Uterus (tissue), 4 donors: ENCODE results near the gene LRRC3. TPM values are rescaled to one million over a fixed set of nuclear protein-coding genes. Genes with fewer than 3 reads are reported as not detected.

Experiments used
- DNase-seq, 2 donors: peaks; one replicate each; pipeline ENCODE4 v3.0.0-alpha.2; 2019 to 2020
- H3K27ac ChIP-seq, 2 donors: fragments of 200-600 bp; sonication (generic); 1 replicate in 1 of 2; 2 replicates in 1 of 2; pipeline ENCODE4 v1.5.1; 2016 to 2018
- H3K27me3 ChIP-seq, 2 donors: fragments of 200-600 bp; sonication (generic); one replicate each; pipeline ENCODE4 v1.5.1; 2018 to 2019; ENCODE audit warnings: control low read depth in 1 of 2
- H3K36me3 ChIP-seq, 2 donors: fragments of 200-600 bp; sonication (generic); one replicate each; pipeline ENCODE4 v1.5.1; 2019; ENCODE audit warnings: control low read depth in 1 of 2
- H3K4me1 ChIP-seq, 2 donors: fragments of 200-600 bp; sonication (generic); one replicate each; pipeline ENCODE4 v1.5.1; 2018 to 2019; ENCODE audit warnings: control low read depth in 1 of 2
- H3K4me3 ChIP-seq, 2 donors: fragments of 200-600 bp; sonication (generic); 1 replicate in 1 of 2; 2 replicates in 1 of 2; pipeline ENCODE4 v1.5.1; 2018 to 2019; ENCODE audit warnings: mild to moderate bottlenecking in 1 of 2
- H3K9me3 ChIP-seq, 2 donors: fragments of 200-600 bp; sonication (generic); one replicate each; pipeline ENCODE4 v1.5.1; 2019; ENCODE audit warnings: control low read depth in 1 of 2
- CTCF ChIP-seq, 4 experiments: fragments of 200-600 bp in 2 of 4; fragments of 450-650 bp in 2 of 4; sonication (generic) in 2 of 4; IDR thresholded peaks; one replicate each; pipeline ENCODE4 v1.5.1; 2016 to 2019; ENCODE audit warnings: antibody characterized with exemption in 4 of 4, mild to moderate bottlenecking in 2 of 4, moderate library complexity in 1 of 4
- POLR2A ChIP-seq, 2 donors: fragments of 450-650 bp; IDR thresholded peaks; one replicate each; pipeline ENCODE4 v1.6.1; 2016; ENCODE audit warnings: antibody characterized with exemption in 2 of 2, mild to moderate bottlenecking in 1 of 2, moderate library complexity in 1 of 2
- intact Hi-C: fragments of 100-400 bp; cut with DNase I; formaldehyde crosslinking; loops from one replicate; pipeline ENCODE4 v1.15.1; 2023; ENCODE audit warnings: low total_unique reads
- total RNA-seq, 4 donors: library from RNA; depleted of rRNA in 3 of 4; stranded (reverse); fragments of >200 nt in 3 of 4; gene quantifications; one replicate each; pipeline versions ENCODE4 v1.1.0 to v1.2.4, GENCODE V29; 2014 to 2023
- donor health status: DM: yes; HTN: yes; CAD: no.

The LRRC3 gene
- total RNA-seq, result 1 to 10 TPM in 2 of 4 donors, under 1 TPM in 1, not detected in 1; under 0.01 to 2.3 (median 2.3) TPM

DNA sequence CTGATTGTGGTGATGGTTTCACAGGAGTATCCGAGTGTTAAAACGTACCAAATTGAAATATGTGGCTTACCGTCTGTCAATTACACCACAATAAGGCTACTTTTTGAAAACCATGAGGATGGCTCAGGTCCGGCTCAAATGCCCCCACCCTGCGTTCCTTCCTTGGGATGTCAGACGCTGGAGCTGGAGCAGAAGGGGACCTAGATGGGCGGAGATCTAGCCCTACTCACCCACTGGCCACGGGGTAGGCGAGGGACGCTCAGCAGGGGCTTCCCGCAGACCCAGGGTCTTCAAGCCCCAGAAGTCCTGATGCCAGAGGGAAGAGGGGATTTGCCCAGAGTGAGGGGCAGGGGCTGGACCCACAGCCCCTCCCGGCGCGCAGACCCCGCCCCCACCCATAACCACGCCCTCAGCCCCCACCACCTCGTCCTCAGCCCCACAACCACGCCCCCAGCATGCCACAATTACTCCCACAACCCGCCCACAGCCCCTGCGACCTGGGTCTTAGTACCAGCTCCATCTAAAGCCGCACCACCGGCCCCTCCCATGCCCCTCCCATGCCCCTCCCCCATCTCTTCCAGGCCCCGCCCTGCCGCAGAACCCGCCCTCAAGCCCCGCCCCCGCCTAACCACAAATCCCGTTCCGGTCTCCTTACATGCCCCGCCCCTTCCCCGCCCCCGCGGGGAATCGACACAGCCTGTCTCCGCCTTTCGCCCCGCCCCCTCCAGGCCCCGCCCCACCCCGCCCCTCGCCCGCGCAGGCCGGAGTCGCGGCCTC is at the start of gene LRRC3:
Gene LRRC3 (plus strand): TSS at position 764 of the 777 bp plus-strand sequence. CDS start 1,135 bp downstream, outside the sequence.
- Histone ChIP-seq H3K4me3 (peak within 1 kb of the TSS; percentile 51 to 89), H3K27me3 (no peaks in the 10 kb centered on the region), H3K9me3 (no peaks in the 10 kb centered on the region), H3K27ac (no peak within 1 kb of the TSS), H3K36me3 (no peaks in the 10 kb centered on the region), H3K4me1 (peaks cover 0 to 3% of the 10 kb centered on the region in 2 donors)
- peak; percentile 70 to 83 for DNase-seq
- intact Hi-C loops, result no loop called here
- TF ChIP-seq CTCF (IDR thresholded peaks at IDR 0.05) (no peak), POLR2A (IDR thresholded peaks at IDR 0.05) (no peak)

- Histone ChIP-seq H3K27me3 (no peaks in the 10 kb centered on the region), H3K4me3 (no peak overlapping the region), H3K36me3 (no peaks in the 10 kb centered on the region), H3K27ac (no peak overlapping the region), H3K9me3 (no peaks in the 10 kb centered on the region), H3K4me1 (no peaks in the 10 kb centered on the region)
- no peak for DNase-seq
- TF ChIP-seq CTCF (IDR thresholded peaks at IDR 0.05) (no peak), POLR2A (IDR thresholded peaks at IDR 0.05) (no peak)
- intact Hi-C loops, result no loop called here
Measured at GRCh38 chr21:44405948-44406872, 49.1 kb upstream of the LRRC3 start.

DNA sequence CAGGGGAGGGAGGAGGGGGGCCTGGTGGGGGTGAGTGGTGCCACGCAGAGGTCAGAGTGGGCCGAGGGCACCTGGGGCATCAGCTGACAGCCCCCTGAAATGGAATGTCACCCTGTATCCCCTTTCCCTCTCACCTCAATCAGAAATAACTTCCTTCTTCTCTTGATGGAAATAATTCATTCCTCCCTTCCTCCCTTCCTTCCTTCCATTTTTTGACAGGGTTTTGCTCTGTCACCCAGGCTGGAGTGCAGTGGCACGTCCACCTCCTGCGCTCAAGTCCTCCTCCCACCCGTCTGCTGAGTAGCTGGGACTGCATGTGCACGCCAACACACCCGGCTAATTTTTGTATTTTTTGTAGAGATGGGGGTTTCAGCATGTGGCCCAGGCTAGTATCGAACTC is 48.4 kb upstream of the LRRC3 start:
- Histone ChIP-seq H3K9me3 (no peaks in the 10 kb centered on the region), H3K36me3 (no peaks in the 10 kb centered on the region), H3K4me3 (no peak overlapping the region), H3K27ac (no peak overlapping the region), H3K27me3 (no peaks in the 10 kb centered on the region), H3K4me1 (no peaks in the 10 kb centered on the region)
- intact Hi-C loops, result no loop called here
- TF ChIP-seq POLR2A (IDR thresholded peaks at IDR 0.05), result no peak
- DNase-seq, result no peak

- intact Hi-C loops, result no loop called here
- DNase-seq, result no peak
- Histone ChIP-seq H3K4me1 (no peaks in the 10 kb centered on the region), H3K36me3 (no peaks in the 10 kb centered on the region), H3K4me3 (no peak overlapping the region), H3K9me3 (no peaks in the 10 kb centered on the region), H3K27ac (no peak overlapping the region), H3K27me3 (no peaks in the 10 kb centered on the region)
- no peak for TF ChIP-seq CTCF (IDR thresholded peaks at IDR 0.05)
Measured at GRCh38 chr21:44407493-44407892, 47.8 kb upstream of the LRRC3 start.

DNA sequence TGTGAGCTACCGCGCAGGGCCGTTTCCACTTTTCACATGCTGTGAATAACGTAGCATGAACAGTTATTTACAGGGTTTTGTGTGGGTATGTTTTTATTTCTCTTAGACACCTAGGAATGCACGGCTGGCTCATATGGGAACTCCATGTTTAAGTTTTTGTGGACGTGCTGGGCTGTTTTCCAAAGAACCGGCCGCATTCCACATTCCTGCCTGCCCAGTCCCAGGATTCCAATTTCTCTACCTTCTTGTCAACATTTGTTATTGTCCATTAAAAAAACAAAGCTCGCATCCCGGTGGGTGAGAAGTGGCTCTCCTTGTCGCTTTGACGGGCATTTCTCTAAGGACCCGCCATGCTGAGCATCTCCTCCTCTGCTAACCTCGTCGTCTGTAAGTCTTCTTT is 47.1 kb upstream of the LRRC3 start:
- DNase-seq, result no peak
- Histone ChIP-seq H3K4me1 (no peaks in the 10 kb centered on the region), H3K27ac (no peak overlapping the region), H3K27me3 (no peaks in the 10 kb centered on the region), H3K9me3 (no peaks in the 10 kb centered on the region), H3K4me3 (no peak overlapping the region), H3K36me3 (no peaks in the 10 kb centered on the region)
- intact Hi-C loops, result no loop called here
- no peak for TF ChIP-seq CTCF (IDR thresholded peaks at IDR 0.05)
- TF ChIP-seq POLR2A (IDR thresholded peaks at IDR 0.05), result no peak
